Neural progenitor cell (in vitro differentiated cells): ENCODE results near the gene MRPL40. TPM values are rescaled to one million over a fixed set of nuclear protein-coding genes. Genes with fewer than 3 reads are reported as not detected.

Experiments
- DNase-seq: peaks from one replicate; pipeline ENCODE4 v3.0.0-alpha.2; 2016; ENCODE audit warnings: low spot score
- H2AFZ ChIP-seq: fragments of 200-600 bp; sonication (generic); replicated peaks from 2 replicates; pipeline ENCODE4 v1.6.1; 2016; ENCODE audit warnings: antibody characterized with exemption
- H3F3A ChIP-seq: fragments of 200-600 bp; sonication (generic); 2 replicates; pipeline ENCODE4 v1.6.1; 2016; ENCODE audit warnings: antibody characterized with exemption, low read depth
- H3K27ac ChIP-seq: fragments of 200-600 bp; sonication (generic); 2 replicates; pipeline ENCODE4 v1.5.1; 2016; ENCODE audit warnings: mild to moderate bottlenecking
- H3K27me3 ChIP-seq: fragments of 200-600 bp; sonication (generic); 2 replicates; pipeline ENCODE4 v1.6.1; 2016; ENCODE audit warnings: mild to moderate bottlenecking, moderate library complexity
- H3K36me3 ChIP-seq: fragments of 200-600 bp; sonication (generic); 2 replicates; pipeline ENCODE4 v1.5.1; 2016
- H3K4me1 ChIP-seq: fragments of 200-600 bp; sonication (generic); 2 replicates; pipeline ENCODE4 v1.6.1; 2016; ENCODE audit warnings: mixed run types
- H3K4me2 ChIP-seq: fragments of 200-600 bp; sonication (generic); 2 replicates; pipeline ENCODE4 v1.6.1; 2016
- H3K4me3 ChIP-seq: fragments of 200-600 bp; sonication (generic); 2 replicates; pipeline ENCODE4 v1.5.1; 2016
- H3K79me2 ChIP-seq: fragments of 200-600 bp; sonication (generic); 2 replicates; pipeline ENCODE4 v1.6.1; 2016; ENCODE audit warnings: low read depth
- H3K9ac ChIP-seq: fragments of 200-600 bp; sonication (generic); 2 replicates; pipeline ENCODE4 v1.6.1; 2016
- H3K9me3 ChIP-seq: fragments of 200-600 bp; sonication (generic); 2 replicates; pipeline ENCODE4 v1.5.1; 2016; ENCODE audit warnings: low read depth
- H4K20me1 ChIP-seq: fragments of 200-600 bp; sonication (generic); 2 replicates; pipeline ENCODE4 v1.6.1; 2016; ENCODE audit warnings: low read depth
- H3K27ac Mint-ChIP-seq: 3 replicates; pipeline ENCODE4 v1.8.0; 2021; ENCODE audit warnings: mixed read lengths
- H3K27me3 Mint-ChIP-seq: 2 replicates; pipeline ENCODE4 v1.8.0; 2022; ENCODE audit warnings: low read depth, mild to moderate bottlenecking, inconsistent platforms, moderate library complexity, mixed read lengths; ENCODE audit not compliant: insufficient read depth
- H3K36me3 Mint-ChIP-seq: 3 replicates; pipeline ENCODE4 v1.8.0; 2021; ENCODE audit warnings: mixed read lengths
- H3K4me1 Mint-ChIP-seq: 3 replicates; pipeline ENCODE4 v1.8.0; 2021; ENCODE audit warnings: mixed read lengths
- H3K4me3 Mint-ChIP-seq: 3 replicates; pipeline ENCODE4 v1.8.0; 2021; ENCODE audit warnings: mild to moderate bottlenecking, moderate library complexity, mixed read lengths
- H3K9me3 Mint-ChIP-seq: 3 replicates; pipeline ENCODE4 v1.8.0; 2020; ENCODE audit warnings: mixed read lengths
- CTCF ChIP-seq: fragments of 200-600 bp; sonication (generic); IDR thresholded peaks from 2 replicates; pipeline ENCODE4 v1.5.1; 2017; ENCODE audit warnings: antibody characterized with exemption, mild to moderate bottlenecking
- EZH2 ChIP-seq: fragments of 200-600 bp; sonication (generic); IDR thresholded peaks from 2 replicates; pipeline ENCODE4 v1.6.1; 2017; ENCODE audit warnings: antibody characterized with exemption, mild to moderate bottlenecking, moderate library complexity
- EZH2phosphoT487 ChIP-seq: fragments of 200-600 bp; sonication (generic); IDR thresholded peaks from 2 replicates; pipeline ENCODE4 v1.6.1; 2017; ENCODE audit warnings: antibody characterized with exemption
- total RNA-seq: library from RNA; depleted of rRNA; stranded (reverse); fragments of >200 nt; gene quantifications from 2 replicates; pipeline ENCODE4 v1.2.3, GENCODE V29; 2015; ENCODE audit warnings: low replicate concordance

MRPL40 gene
- total RNA-seq, 1 donor from 2014 or later: 17.0 TPM

DNA sequence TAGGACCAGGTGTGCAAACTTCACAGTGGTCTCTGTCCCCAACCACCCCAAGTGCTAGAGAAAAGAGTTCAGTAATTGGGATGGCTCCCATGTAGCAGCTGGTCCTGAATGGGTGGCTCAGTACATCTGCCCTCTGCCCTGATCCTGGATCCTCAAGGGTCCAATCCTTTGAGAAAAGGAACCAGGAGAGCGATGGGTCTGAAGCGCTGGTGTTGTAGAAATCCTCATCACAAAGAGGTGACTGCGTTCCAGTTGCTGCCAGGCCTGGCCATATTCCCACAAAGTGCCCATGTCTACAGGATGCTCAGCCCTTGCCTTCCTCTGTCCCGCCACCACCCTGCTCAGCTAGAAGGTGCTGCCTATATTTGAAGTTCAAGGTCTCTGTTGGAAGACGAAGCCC is 21.4 kb downstream of the MRPL40 start:
- H3K36me3 ChIP-seq: no peaks in the 10 kb centered on the region
- H3K27me3 Mint-ChIP-seq: peaks cover 2% of the 10 kb centered on the region
- no peaks in the 10 kb centered on the region for H4K20me1 ChIP-seq
- H3K79me2 ChIP-seq: peaks cover 4% of the 10 kb centered on the region
- H3K4me1 ChIP-seq: peaks cover under 1% of the 10 kb centered on the region
- H3K27ac Mint-ChIP-seq: no peak overlapping the region
- no peaks in the 10 kb centered on the region for H3K9me3 Mint-ChIP-seq
- H3K36me3 Mint-ChIP-seq: peaks cover 34% of the 10 kb centered on the region
- H3K4me3 ChIP-seq: no peak overlapping the region
- no peak overlapping the region for H3K4me2 ChIP-seq
- H3K4me1 Mint-ChIP-seq: peaks cover 6% of the 10 kb centered on the region
- no peaks in the 10 kb centered on the region for H3K27me3 ChIP-seq
- H3K9me3 ChIP-seq: no peaks in the 10 kb centered on the region
- TF ChIP-seq CTCF (no peak), EZH2 (no peak), EZH2phosphoT487 (no peak)
- H3K27ac ChIP-seq: no peak overlapping the region
- DNase-seq: no peak
- H3K9ac ChIP-seq: no peak overlapping the region
- H2AFZ ChIP-seq: no peak overlapping the region
- no peak overlapping the region for H3K4me3 Mint-ChIP-seq
- peaks cover 15% of the 10 kb centered on the region for H3F3A ChIP-seq

- Histone ChIP-seq H3K27ac (no peak overlapping the region), H4K20me1 (no peaks in the 10 kb centered on the region), H3K4me1 (no peaks in the 10 kb centered on the region), H3K79me2 (no peaks in the 10 kb centered on the region), H3F3A (peaks cover 10% of the 10 kb centered on the region), H3K4me3 (no peak overlapping the region), H3K9ac (no peak overlapping the region), H3K27me3 (no peaks in the 10 kb centered on the region), H2AFZ (no peak overlapping the region), H3K36me3 (no peaks in the 10 kb centered on the region), H3K4me2 (no peak overlapping the region), H3K9me3 (no peaks in the 10 kb centered on the region)
- Mint-ChIP-seq H3K27ac (no peak overlapping the region), H3K4me1 (peaks cover 4% of the 10 kb centered on the region), H3K9me3 (no peaks in the 10 kb centered on the region), H3K27me3 (peaks cover 2% of the 10 kb centered on the region), H3K36me3 (peaks cover 34% of the 10 kb centered on the region), H3K4me3 (no peak overlapping the region)
- TF ChIP-seq EZH2phosphoT487 (no peak), EZH2 (no peak), CTCF (no peak)
- DNase-seq: no peak
These were observed 21.8 kb downstream of the MRPL40 start for GRCh38 chr22:19454156-19454555.

DNA sequence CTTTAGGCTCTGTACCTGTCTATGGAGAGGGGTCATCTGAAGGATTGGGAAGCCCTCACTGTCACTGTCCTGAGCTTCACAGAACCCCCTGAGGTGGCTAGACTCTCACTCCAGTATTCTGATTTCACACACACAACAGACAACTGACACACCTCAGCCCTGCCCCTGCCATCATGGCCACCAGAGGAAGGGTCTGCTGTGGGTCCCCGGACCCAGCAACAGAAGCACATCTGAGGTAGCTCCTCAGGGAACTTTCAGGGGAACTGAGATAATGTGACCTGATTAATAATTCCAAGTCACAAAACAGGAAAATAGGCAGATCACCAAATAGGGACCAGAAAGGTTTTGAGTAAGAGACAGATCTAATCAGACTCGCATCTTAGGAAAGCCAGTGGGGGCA is 22.7 kb downstream of the MRPL40 start:
- Histone ChIP-seq H3K9me3 (no peaks in the 10 kb centered on the region), H2AFZ (no peak overlapping the region), H3K36me3 (no peaks in the 10 kb centered on the region), H3K9ac (no peak overlapping the region), H4K20me1 (no peaks in the 10 kb centered on the region), H3K4me3 (no peak overlapping the region), H3K4me1 (no peaks in the 10 kb centered on the region), H3K27me3 (no peaks in the 10 kb centered on the region), H3K79me2 (no peaks in the 10 kb centered on the region), H3K4me2 (no peak overlapping the region), H3K27ac (no peak overlapping the region), H3F3A (peaks cover 2% of the 10 kb centered on the region)
- no peak for DNase-seq
- no peak overlapping the region for H3K27ac Mint-ChIP-seq
- peaks cover 2% of the 10 kb centered on the region for H3K27me3 Mint-ChIP-seq
- no peak overlapping the region for H3K4me3 Mint-ChIP-seq
- H3K36me3 Mint-ChIP-seq: peaks cover 34% of the 10 kb centered on the region
- H3K4me1 Mint-ChIP-seq: no peaks in the 10 kb centered on the region
- no peak for TF ChIP-seq EZH2phosphoT487
- TF ChIP-seq CTCF: no peak
- no peak for TF ChIP-seq EZH2
- no peaks in the 10 kb centered on the region for H3K9me3 Mint-ChIP-seq
